Stimulated activated CD8-positive, alpha-beta memory T cell treated with anti-CD3 and anti-CD28 coated beads, Interleukin-4, amount 100 ng/mL, for 1 hour (primary cell): Measurements from ENCODE around the gene TCTN1.
"Not testable (repeated sequence)": the region's sequence is repeated elsewhere in the genome, so short reads cannot be mapped to it uniquely, and the experiment has no call there.

Experiments
- DNase-seq, 2 donors: peaks; one replicate each; pipeline ENCODE4 v3.0.0-alpha.2; 2020; ENCODE audit warnings: low read depth in 2 of 2, low spot score in 1 of 2

The TCTN1 gene

DNA sequence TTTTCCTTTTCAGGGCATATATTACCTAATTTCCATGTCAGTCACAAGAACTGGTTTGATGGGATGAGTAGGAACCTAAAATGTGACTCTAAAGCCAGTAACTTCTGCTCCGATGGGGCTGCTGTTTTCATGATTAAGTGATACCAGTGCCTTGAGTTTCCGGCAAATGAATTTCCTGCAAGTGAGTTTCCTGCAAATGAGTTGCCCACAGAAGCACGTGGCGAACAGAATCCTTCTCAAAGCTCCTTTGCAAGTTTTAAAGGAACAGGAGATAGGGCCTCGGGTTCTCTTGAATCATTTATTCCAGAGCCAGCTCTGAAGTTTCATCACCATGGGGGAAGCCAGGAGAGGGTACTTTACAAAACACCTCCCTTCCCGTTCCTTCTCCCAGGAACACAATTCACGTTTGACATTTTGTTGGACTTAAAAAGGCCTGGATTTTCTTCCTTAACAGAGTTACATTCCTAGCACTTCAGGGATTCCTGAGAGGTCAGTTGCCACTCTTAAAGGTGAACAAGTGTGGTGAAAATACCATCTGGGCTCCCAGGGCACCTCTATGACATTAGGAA lies 28.6 kb upstream of the TCTN1 start:
- no peak for DNase-seq

DNA sequence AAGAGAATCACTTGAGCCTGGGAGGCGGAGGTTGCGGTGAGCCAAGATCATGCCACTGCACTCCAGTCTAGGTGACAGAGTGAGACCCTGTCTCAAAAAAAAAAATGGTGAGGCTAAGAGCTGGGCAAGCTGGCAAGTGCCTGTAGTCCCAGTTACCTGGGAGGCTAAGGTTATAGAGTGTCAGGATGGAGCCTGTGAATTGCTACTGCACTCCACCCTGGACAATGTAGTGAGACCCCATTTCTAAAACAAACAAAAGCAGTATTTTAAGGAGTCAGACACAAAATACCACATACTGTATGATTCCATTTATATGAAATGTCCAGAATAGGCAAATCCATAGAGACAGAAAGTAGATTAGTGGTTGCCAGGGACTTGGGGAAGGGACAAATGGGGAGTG lies 26.8 kb upstream of the TCTN1 start:
- DNase-seq = not testable (repeated sequence)

DNA sequence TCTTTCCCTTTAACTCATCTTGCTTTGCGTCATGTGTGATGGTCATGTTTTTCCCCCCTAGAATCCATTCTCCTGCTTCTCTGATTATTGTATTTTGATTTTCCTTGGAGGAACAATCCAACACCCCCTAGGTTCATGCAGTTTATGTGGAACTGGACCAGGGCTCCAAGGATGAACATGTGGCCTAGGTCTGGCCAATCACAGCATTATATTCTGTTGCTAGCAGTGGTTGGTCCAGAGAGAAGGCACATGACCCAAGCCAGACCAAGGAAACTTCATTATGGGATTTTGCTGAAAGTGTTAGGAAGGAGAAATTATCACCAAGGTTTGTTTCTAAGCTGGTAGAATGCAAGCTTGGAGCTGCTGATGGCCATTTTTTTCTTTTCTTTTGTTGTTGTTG lies 23.9 kb upstream of the TCTN1 start:
- DNase-seq = no peak

DNA sequence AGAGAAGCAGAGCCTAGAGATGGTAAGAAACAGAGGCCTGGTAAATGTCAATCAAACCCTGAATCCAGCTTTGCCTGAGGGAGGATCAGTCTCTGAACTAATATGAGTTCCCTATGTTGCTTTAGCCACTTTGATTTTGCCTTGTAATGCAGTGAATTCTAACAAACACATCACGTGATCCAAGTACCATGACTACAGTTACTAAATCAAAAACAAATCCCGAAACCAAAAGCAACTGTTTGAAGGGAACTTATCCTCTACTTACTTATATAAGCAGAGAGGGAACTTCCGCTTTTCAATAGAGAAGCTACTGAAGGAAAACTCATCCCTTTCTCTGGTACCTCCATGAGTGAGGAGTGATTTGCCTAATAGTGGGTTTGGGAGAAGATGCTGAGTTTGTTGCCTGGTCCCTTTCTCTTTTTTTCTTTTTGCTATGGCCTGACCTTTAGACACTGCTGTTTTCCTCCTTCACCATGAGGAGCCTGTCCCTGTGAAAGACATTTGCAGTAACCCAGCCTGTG lies 23.1 kb upstream of the TCTN1 start:
- no peak for DNase-seq

DNA sequence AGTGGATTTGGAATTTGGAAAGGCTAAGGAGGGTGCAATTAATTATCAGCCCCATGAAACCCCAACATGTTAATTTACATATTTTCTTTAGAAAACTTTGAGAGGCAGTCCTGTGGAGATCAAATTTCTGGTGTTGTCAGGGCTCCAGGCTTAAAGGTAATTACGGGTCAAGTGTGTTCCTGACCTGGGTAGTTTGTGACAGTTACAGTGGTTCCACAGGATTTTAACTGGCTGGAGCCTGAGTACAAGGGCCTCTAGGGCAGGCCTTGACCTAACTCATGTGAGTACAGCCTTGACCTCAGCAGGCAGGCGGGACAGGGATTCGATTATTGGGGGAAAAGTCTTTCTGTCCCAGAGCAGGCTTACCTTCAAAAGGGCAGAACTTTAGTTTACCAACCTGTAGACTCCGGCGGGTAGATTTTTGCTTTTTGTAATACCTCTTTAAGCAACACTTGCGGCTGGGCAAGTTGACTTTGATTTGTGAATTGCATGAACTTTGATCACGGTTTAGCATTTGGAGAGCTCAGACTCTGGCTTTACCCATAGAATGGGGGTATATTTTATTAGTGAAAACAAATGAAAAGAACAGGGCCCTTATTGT lies 22.4 kb upstream of the TCTN1 start:
- no peak for DNase-seq

DNA sequence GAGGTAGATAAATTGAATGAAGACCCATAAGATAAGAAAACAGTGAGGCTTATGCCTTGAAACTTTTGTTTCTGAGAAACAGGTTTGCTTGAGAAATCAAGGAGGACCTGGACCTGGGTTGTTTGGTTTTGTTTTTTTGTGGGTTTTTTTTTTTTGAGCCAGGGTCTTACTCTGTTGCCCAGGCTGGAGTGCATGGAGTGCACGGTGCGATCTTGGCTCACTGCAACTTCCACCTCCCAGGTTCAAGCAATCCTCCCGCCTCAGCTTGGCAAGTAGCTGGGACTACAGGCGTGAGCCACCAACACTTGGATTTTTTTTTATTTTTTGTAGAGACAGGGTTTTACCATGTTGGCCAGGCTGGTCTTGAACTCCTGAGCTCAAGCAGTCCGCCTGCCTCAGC lies 21.9 kb upstream of the TCTN1 start:
- no peak for DNase-seq

DNA sequence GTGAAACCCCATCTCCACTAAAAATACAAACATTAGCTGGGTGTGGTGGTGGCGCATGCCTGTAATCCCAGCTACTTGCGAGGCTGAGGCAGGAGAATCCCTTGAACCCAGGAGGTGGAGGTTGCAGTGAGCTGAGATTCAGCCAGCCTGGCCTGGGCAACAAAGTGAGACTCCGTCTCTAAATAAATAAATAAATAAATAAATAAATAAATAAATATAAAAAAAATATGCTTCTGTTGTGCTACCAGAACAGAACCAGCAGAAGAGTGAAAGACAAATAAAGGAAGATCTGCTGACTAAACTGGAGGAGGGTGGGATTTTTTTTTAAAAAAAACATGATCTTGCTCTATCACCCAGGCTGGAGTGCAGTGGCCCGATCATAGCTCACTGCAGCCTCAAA lies 21.0 kb upstream of the TCTN1 start:
- DNase-seq = not testable (repeated sequence)

DNA sequence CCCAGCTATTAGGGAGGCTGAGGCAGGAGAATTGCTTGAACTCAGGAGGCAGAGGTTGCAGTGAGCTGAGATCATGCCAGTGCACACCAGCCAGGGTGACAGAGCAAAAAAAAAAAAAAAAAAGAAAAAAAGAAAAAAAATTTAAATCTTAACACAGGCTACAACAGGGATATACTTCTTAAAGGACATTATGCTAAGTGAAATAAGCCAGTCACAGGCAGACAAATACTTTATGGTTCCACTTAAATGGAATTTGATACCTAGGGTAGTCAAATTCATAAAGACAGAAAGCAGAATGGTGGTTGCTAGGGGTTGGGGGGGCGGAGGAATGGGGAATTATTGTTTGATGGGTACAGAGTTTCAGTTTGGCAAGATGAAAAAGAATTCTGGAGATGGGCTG lies 16.0 kb upstream of the TCTN1 start:
- DNase-seq = no peak

DNA sequence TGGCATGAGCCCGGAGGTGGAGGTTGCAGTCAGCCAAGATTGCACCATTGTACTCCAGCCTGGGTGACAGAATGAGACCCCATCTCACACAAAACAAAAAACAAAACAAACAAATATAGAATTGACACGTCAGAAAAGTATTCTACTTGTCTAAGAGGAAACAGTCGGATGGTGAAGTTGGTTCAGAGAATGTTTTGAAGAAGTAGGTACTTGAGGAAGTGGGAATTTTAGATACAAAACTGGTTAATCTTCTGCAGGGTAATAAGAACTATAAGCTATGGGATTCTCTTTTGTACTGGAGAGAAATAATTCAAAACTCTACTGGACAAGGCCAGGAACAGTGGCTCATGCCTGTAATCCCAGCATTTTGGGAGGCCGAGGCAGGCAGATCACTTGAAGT lies 14.6 kb upstream of the TCTN1 start:
- no peak for DNase-seq

DNA sequence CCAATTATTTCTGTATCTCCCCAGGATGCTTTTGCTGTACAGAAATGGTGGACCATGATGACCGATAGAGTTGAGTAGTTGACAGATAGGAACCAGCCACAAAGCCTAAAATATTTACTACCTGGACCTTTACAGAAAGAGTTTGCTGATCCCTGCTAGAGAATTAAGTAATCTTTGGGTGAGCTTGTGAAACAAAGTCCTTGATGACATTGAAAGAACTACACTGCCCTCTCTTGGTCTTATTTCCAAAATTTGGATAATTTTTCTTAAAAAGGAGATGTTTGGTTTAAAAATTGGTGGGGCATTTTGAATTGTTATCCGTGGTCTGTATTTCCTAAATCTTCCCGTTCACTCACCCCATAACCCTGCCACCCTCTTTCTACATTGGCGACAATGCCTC lies 13.7 kb upstream of the TCTN1 start:
- DNase-seq = no peak

DNA sequence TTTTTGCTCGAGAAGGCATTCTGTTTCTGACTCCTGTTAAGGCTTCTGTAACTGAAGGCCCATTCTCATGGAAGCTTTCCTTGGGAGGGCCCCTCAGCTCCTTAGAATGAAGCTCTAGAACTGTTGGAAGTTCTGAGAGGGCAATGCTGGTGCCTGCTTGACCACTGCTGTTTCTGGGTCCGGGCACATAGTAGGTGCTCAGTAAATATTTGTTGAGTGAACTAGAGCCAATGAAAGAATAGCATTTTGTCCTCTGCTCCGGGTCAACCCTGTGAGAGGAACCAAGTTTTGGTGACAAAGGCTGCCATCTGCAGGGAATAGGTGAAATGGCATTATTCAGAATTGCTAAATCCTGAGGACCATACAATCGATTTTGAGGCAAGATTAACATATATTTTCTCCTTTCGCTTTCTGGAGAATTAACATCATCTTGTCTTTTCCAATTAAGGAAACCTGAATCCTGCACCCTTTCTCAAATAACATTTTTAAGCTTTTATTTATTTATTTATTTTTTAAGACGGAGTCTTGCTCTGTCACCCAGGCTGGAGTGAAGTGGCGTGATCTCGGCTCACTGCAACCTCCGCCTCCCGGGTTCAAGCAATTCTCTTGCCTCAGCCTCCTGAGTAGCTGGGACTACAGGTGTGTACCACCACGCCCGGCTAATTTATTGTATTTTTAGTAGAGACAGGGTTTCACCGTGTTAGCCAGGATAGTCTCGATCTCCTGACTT lies 11.7 kb upstream of the TCTN1 start:
- not testable (repeated sequence) for DNase-seq

DNA sequence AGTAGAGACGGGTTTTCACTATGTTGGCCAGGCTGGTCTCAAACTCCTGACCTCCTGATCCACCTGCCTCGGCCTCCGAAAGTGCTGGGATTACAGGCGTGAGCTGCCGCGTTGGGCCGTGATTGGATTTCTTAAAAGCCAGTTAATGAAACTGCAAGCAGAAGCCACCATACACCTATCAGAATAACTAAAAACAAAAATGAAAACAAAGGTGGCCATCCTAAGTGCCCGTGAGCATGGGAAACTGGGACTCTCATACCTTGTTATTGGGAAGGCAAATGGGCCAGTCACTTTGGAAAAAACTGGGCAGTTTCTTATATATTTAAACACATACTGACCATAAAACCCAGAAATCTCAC lies 7.7 kb upstream of the TCTN1 start:
- no peak for DNase-seq

DNA sequence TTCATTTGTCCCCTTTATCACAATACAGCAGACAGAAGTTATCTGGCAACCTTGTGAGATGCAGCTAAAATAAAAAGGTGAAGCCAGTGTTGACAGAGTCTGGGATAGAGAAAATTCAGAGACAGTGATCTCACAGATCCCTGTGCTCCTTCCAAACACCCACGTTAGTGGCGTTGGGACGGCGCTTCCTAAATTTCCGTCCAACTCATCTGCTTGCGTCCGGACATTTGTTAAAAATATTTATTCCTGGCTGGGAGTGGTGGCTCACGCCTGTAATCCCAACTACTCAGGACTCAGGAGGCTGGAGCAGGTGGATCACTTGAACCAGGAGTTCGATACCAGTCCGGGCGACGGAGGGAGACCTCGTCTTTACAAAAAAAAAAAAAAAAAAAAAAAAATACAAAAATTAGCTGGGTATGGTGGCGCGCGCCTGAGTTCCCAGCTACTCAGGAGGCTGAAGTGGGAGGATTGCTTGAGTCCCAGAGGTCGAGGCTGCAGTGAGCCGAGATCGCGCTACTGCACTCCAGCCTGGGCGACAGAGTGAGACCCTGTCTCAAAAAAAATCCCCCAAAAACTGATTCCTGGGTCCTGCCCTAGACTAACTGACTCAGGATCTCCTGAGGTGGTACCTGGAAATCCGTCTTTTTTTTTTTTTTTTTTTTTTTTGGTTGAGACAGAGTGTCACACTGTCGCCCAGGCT lies 708 bp upstream of the TCTN1 start:
- no peak for DNase-seq

DNA sequence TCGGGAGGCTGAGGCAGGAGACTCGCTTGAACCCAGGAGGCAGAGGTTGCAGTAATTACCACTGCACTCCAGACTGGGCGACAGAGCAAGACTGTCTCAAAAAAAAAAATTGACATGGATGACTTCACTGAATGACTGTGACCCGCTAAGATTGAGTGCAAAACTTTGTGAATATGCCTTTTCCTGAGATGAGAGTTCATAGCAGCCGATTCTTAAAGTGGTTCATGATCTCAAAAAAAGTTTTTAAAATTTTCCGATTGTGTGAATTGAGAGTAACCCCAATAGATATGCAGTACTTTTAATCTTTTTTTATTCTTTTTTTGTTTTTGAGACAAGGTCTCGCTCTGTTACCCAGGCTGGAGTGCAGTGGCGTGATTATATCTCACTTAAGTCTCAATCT lies 1.2 kb downstream of the TCTN1 start:
- no peak for DNase-seq

DNA sequence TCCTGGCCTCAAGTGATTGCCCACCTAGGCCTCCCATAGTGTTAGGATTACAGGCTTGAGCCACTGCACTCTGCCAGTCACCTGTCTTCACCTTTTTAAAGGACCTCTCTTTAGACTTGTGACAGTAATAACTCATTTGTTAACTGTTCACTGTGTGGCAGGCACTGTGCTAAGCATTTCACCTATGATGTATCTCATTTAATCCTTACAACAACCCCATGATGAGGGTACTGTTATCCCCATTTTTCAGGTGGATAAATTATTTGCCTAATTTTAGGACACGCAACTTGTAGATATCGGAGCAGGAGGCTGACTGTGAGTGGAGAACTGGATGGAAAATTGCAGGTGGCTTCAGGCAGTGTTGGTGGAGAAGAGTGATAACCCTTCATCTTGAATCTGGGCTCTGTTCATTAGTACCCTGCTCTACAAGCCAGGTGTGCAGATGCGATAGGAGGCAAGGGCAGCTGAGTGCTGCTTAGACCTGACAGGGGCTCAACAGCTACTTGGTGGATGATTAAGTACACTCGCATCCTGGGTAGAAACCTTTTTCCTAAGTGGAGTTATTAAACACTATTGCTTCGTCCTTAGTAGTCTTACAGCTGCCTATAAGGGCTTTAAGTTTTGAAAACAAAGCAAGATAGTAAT lies 2.7 kb downstream of the TCTN1 start:
- no peak for DNase-seq

DNA sequence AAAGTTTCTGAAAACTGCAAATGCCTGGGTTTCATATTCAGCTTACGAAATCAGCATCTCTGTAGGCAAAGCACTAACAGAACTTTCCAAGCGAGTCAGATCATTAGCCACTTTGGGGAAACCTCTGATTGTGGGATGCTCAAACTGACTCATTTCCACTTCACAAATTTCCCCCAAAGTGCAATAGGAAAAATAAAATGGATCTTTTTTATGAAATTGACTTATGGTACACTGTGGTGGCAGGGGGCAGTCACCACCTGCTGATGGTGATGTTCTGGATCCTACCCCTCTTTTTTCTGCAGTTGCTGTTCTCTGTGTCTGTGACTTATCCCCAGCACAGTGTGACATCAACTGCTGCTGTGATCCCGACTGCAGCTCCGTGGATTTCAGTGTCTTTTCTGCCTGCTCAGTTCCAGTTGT lies 5.6 kb downstream of the TCTN1 start:
- no peak for DNase-seq

DNA sequence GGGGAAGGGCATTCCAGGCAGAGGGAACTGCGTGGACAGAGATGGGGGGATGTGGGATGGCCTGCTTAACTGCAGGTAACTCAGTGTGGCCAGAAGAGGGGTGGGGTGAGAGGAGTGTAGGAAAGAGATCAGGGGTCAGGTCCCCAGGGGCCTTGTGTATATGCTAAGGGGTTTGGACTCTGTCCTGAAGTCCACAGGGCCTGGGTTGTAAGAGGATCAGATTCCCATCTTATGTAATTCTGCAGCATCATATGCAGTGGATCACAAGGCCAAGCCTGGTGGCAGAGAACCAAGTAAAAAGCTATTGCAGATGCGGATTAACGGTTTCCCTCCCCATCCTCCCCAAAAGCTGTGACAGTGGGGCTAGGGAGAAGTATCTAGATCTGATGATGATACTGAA lies 8.7 kb downstream of the TCTN1 start:
- DNase-seq = no peak

DNA sequence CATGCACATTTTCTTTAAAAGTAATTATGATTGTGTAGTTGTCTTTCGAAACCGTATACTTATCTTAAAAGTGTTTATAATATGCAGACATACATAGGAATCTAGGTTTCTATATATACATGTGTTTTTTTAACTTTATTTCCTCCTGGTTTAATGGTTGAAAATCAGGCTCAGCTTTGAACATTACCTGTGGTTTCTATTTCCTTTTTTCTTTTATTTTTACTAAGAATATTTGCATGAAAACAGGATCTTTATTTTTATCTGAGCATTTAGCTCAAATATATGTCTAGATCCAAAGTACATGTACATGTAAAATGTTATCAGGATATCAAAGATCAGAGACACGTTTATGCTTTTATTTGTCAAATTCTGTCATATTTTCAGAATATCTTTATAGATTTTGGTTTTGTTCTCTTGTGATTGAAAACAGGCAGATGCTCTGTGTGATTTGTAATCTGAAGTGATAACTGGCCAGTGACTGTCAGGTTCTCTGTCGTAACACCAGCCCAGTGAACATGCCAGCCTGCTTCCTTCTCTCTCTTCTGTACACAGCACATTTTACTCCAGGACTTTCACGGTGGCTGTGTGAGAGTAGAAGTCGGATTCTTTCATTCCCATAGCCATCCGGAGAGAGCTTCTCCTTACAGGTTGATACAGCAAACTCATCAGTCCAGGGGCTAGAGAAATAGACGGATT lies 13.7 kb downstream of the TCTN1 start:
- no peak for DNase-seq

DNA sequence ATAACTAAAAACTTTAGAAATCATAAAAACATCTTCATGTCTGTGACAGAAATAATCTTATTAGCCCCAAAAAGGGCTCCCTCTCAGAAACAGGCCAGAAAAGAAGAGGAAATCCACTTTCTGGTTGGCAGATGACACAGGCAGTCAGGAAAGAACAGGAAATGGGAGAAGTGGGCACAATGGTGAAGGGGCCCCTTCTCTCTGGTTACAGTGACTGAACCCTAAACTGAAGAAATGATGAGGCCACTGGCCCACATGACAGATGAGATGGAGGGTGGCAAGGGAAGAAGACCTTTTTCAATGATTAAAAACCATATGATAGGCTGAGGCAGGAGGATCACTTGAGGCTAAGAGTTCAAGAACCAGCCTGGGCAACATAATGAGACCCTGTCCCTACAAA lies 21.1 kb downstream of the TCTN1 start:
- DNase-seq = no peak

DNA sequence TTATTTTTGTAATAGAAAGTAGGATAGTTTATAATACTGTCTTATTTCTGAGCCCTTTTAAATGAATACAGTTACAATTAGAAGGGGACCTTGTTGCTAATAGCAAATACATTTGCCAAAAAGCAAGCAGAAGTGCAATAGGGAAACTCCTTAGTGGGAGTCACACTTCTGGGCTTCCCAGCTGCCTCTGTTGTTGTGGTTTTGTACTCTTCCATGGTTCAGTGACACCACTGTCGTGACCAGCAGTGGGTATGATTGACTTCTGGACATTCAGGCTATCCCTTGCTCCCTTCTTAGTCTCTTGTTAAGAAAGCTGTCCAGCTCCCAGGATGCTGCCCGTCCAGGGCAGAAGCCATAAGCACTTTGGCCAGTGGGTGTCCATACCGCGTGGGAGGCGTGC lies 22.6 kb downstream of the TCTN1 start:
- no peak for DNase-seq

DNA sequence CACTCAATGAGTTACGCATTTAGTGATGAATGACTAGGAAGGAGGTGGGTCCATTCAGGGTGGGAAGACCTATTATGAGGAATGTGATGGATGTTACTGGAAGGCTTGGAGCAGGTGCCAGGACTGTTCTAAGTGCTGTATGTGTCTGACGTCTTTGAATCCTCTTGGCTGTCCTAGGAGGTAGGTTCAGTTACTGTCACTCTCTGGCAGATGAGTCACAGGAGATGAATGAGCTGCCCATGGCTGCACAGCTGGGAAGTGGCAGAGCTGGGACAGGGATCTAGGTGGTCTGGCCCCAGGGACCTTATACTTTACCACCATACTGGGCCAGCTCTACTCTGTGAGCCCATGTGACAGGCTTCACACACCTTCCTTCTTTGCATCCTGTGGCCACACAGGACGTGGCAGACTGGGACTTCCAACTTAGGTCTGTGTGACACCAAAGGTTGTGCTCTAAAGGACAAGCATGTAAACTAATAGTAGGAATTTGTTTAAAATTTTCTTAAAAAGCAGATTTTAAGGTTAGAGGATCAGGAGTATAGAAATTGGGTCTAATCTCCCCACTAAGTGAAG lies 24.0 kb downstream of the TCTN1 start:
- DNase-seq = no peak
